ENCODE results near the gene PHLDA3. TPM values are rescaled to one million over a fixed set of nuclear protein-coding genes. Genes with fewer than 3 reads are reported as not detected.

Gene PHLDA3
- total RNA-seq, 1 experiment from 2014 or later: 22.1 TPM

- peak; percentile 85 for ATAC-seq
Measured at GRCh38 chr1:201460814-201461644, 8.0 kb downstream of the PHLDA3 start.

GRCh38 chr1:201459775-201460174 lies 9.2 kb downstream of the PHLDA3 start:
- CTCF ChIA-PET: interaction anchor here (1.1 to 4.2 kb wide), 3 partner anchors 11 to 53 kb away, joined by 3 to 35 read pairs (median 21); no protein-coding TSS in a partner anchor
- Histone ChIP-seq H3K9ac (ENCODE audit: low read length) (no peak overlapping the region), H3K27ac (ENCODE audit: low read depth, low read length) (no peak overlapping the region), H3K36me3 (ENCODE audit: control insufficient read depth in 1 of 2, insufficient read depth in 2 of 2, low read length in 2 of 2) (peaks cover 0 to 2% of the 10 kb centered on the region in 2 experiments; a peak in 1 of 4 replicates), H3K4me2 (ENCODE audit: low read length) (peak overlapping the region; percentile 77), H3K4me3 (replicated peaks in 1 of 2; ENCODE audit: low read depth in 1 of 2, low read length in 2 of 2) (no peak overlapping the region), H3K9me2 (ENCODE audit: insufficient read depth) (no peaks in the 10 kb centered on the region), H3K9me3 (ENCODE audit: control insufficient read depth in 1 of 2, insufficient read depth in 1 of 2, low read depth in 1 of 2, low read length in 2 of 2) (no peaks in the 10 kb centered on the region), H2AFZ (ENCODE audit: low read depth, low read length, poor library complexity, severe bottlenecking) (no peak overlapping the region), H3K4me1 (ENCODE audit: control insufficient read depth in 1 of 2, insufficient read depth in 2 of 2, low read length in 2 of 2) (peaks cover 41 to 79% of the 10 kb centered on the region in 2 experiments), H4K20me1 (ENCODE audit: insufficient read depth) (no peaks in the 10 kb centered on the region), H3K27me3 (ENCODE audit: insufficient read depth, low read length) (no peaks in the 10 kb centered on the region), H3K79me2 (ENCODE audit: insufficient read depth, low read length) (no peaks in the 10 kb centered on the region)
- intact Hi-C loops (cut with micrococcal nuclease): no loop called here
- POLR2A ChIA-PET: interaction anchor here (0.5 to 2.6 kb wide), 2 partner anchors 20 to 27 kb away, joined by 3 to 7 read pairs; no protein-coding TSS in a partner anchor
- RAD21 ChIA-PET (ENCODE audit: low non-redundant PET in 1 of 2, low total read pairs in 2 of 2, uncharacterized antibody in 2 of 2, unreplicated experiment in 2 of 2): no interaction called here
- ATAC-seq: no peak
- DNase-seq (ENCODE audit: low read depth, low spot score): no peak
- BruUV-seq (replicated peaks): no TSS peak
- TF ChIP-seq MAX (IDR thresholded peaks at IDR 0.05) (no peak), YY1 (IDR thresholded peaks at IDR 0.05; ENCODE audit: extremely low read depth, insufficient replicate concordance, low read depth, low read length) (no peak), CBX3 (IDR thresholded peaks at IDR 0.05; ENCODE audit: low read depth) (no peak), SIN3A (IDR thresholded peaks at IDR 0.05; ENCODE audit: low read depth) (no peak), TCF7L2 (IDR thresholded peaks at IDR 0.05; ENCODE audit: borderline replicate concordance, extremely low read depth, insufficient read depth, insufficient read length) (no peak), FOSL1 (IDR thresholded peaks at IDR 0.05; ENCODE audit: low read depth) (no peak), CTCF (IDR thresholded peaks at IDR 0.05 in 2 of 3, conservative IDR thresholded peaks at IDR 0.05 in 1 of 3; ENCODE audit: borderline replicate concordance in 1 of 3, insufficient read depth in 1 of 3, low read depth in 2 of 3, low read length in 2 of 3) (no peak), REST (IDR thresholded peaks at IDR 0.05; ENCODE audit: low read depth) (no peak), JUND (IDR thresholded peaks at IDR 0.05) (no peak), ATF3 (IDR thresholded peaks at IDR 0.05) (no peak)

More at GRCh38 chr1:201460814-201461644, 8.0 kb downstream of the PHLDA3 start:
- H3K4me2 ChIP-seq (ENCODE audit: low read length): peak overlapping the region; percentile 77
- CTCF ChIA-PET: interaction anchor here (1.2 to 4.2 kb wide), 4 partner anchors 12 to 52 kb away, joined by 9 to 35 read pairs (median 16); no protein-coding TSS in a partner anchor
- peak overlapping the region; percentile 25 to 51 for H3K4me3 ChIP-seq (replicated peaks in 1 of 2; ENCODE audit: low read depth in 1 of 2, low read length in 2 of 2)
- H3K27ac ChIP-seq (ENCODE audit: low read depth, low read length): peak overlapping the region; percentile 95
- peaks cover 3% of the 10 kb centered on the region; the same call in 1 of the 2 replicates for H3K79me2 ChIP-seq (ENCODE audit: insufficient read depth, low read length)
- peaks cover 2 to 10% of the 10 kb centered on the region in 2 experiments; a peak in 2 of 4 replicates for H3K36me3 ChIP-seq (ENCODE audit: control insufficient read depth in 1 of 2, insufficient read depth in 2 of 2, low read length in 2 of 2)
- intact Hi-C loops (cut with micrococcal nuclease): no loop called here
- H3K9me2 ChIP-seq (ENCODE audit: insufficient read depth): no peaks in the 10 kb centered on the region
- BruUV-seq (replicated peaks): no TSS peak
- H2AFZ ChIP-seq (ENCODE audit: low read depth, low read length, poor library complexity, severe bottlenecking): no peak overlapping the region
- no peaks in the 10 kb centered on the region for H4K20me1 ChIP-seq (ENCODE audit: insufficient read depth)
- TF ChIP-seq POLR2AphosphoS5 (IDR thresholded peaks at IDR 0.05; ENCODE audit: low read depth, low read length): peak; percentile 69
- TF ChIP-seq YY1 (IDR thresholded peaks at IDR 0.05; ENCODE audit: extremely low read depth, insufficient replicate concordance, low read depth, low read length): peak; percentile 19
- TF ChIP-seq SIN3A (IDR thresholded peaks at IDR 0.05; ENCODE audit: low read depth): no peak
- DNase-seq (ENCODE audit: low read depth, low spot score): peak; percentile 86
- RAD21 ChIA-PET (ENCODE audit: low non-redundant PET in 1 of 2, low total read pairs in 2 of 2, uncharacterized antibody in 2 of 2, unreplicated experiment in 2 of 2): interaction anchor here (0.5 to 1.4 kb wide), 3 partner anchors 13 to 26 kb away, joined by 3 to 4 read pairs (median 4); no protein-coding TSS in a partner anchor
- POLR2A ChIA-PET: interaction anchor here (0.7 to 2.6 kb wide), 5 partner anchors 8 to 28 kb away, joined by 4 to 7 read pairs (median 6); partner anchors contain the start of gene PHLDA3
- H3K9ac ChIP-seq (ENCODE audit: low read length): peak overlapping the region; percentile 64
- H3K9me3 ChIP-seq (ENCODE audit: control insufficient read depth in 1 of 2, insufficient read depth in 1 of 2, low read depth in 1 of 2, low read length in 2 of 2): no peaks in the 10 kb centered on the region
- no peaks in the 10 kb centered on the region for H3K27me3 ChIP-seq (ENCODE audit: insufficient read depth, low read length)
- peaks cover 42 to 75% of the 10 kb centered on the region in 2 experiments for H3K4me1 ChIP-seq (ENCODE audit: control insufficient read depth in 1 of 2, insufficient read depth in 2 of 2, low read length in 2 of 2)
